DND-41 (cell line): ENCODE measurements around the gene CDR2L.

Experiments
- ATAC-seq: fragments of 200-7000 bp; cut with Tn5 transposase; 3 replicates; pipeline ENCODE4 v1.9.1; 2021; ENCODE audit warnings: low read depth; ENCODE audit not compliant: insufficient read depth
- DNase-seq: peaks from one replicate; pipeline ENCODE4 v3.0.0-alpha.2; 2020
- H2AFZ ChIP-seq: 2 replicates; pipeline ENCODE4 v1.6.0; 2012; ENCODE audit warnings: low read depth, low read length
- H3K27ac ChIP-seq: 2 replicates; pipeline ENCODE4 v1.5.1; 2012; ENCODE audit warnings: low read length, inconsistent platforms
- H3K27me3 ChIP-seq: fragments of 200-600 bp; sonication (generic); 2 replicates; pipeline ENCODE4 v1.6.0; 2012; ENCODE audit warnings: low read length, mild to moderate bottlenecking, inconsistent platforms; ENCODE audit not compliant: insufficient read depth, poor library complexity
- H3K36me3 ChIP-seq: 2 replicates; pipeline ENCODE4 v1.5.1; 2012; ENCODE audit warnings: low read length, inconsistent platforms; ENCODE audit not compliant: insufficient read depth
- H3K4me1 ChIP-seq: 2 replicates; pipeline ENCODE4 v1.5.1; 2012; ENCODE audit warnings: mild to moderate bottlenecking, low read length; ENCODE audit not compliant: insufficient read depth
- H3K4me2 ChIP-seq: 2 replicates; pipeline ENCODE4 v1.6.0; 2012; ENCODE audit warnings: mild to moderate bottlenecking, moderate library complexity, low read length, inconsistent platforms; ENCODE audit not compliant: insufficient read depth
- H3K4me3 ChIP-seq, 2 experiments: fragments of 200-600 bp in 1 of 2; shearing (Covaris generic) in 1 of 2; 2 replicates each; pipeline ENCODE4 v1.5.1; 2012 to 2016; ENCODE audit warnings: inconsistent platforms in 2 of 2, low read length in 2 of 2, mild to moderate bottlenecking in 2 of 2, low read depth in 1 of 2, moderate library complexity in 1 of 2
- H3K79me2 ChIP-seq: 2 replicates; pipeline ENCODE4 v1.6.0; 2012; ENCODE audit warnings: low read length, inconsistent platforms; ENCODE audit not compliant: insufficient read depth
- H3K9ac ChIP-seq: 2 replicates; pipeline ENCODE4 v1.6.0; 2012; ENCODE audit warnings: low read depth, mild to moderate bottlenecking, inconsistent platforms, low read length, moderate library complexity
- H3K9me3 ChIP-seq: 2 replicates; pipeline ENCODE4 v1.5.1; 2012; ENCODE audit warnings: low read length, moderate library complexity, mild to moderate bottlenecking, inconsistent platforms; ENCODE audit not compliant: insufficient read depth, severe bottlenecking
- H4K20me1 ChIP-seq: 2 replicates; pipeline ENCODE4 v1.6.0; 2012; ENCODE audit warnings: low read length; ENCODE audit not compliant: insufficient read depth
- CTCF ChIP-seq: IDR thresholded peaks from 2 replicates; pipeline ENCODE4 v1.5.1; 2012; ENCODE audit warnings: borderline replicate concordance, low read length, moderate library complexity, mild to moderate bottlenecking; ENCODE audit not compliant: poor library complexity, severe bottlenecking; ENCODE audit errors: extremely low read depth
- EZH2 ChIP-seq: IDR thresholded peaks from 3 replicates; pipeline ENCODE4 v1.6.1; 2012; ENCODE audit warnings: borderline replicate concordance, low read depth, mild to moderate bottlenecking, moderate library complexity, low read length, inconsistent platforms; ENCODE audit not compliant: severe bottlenecking

The CDR2L gene

DNA sequence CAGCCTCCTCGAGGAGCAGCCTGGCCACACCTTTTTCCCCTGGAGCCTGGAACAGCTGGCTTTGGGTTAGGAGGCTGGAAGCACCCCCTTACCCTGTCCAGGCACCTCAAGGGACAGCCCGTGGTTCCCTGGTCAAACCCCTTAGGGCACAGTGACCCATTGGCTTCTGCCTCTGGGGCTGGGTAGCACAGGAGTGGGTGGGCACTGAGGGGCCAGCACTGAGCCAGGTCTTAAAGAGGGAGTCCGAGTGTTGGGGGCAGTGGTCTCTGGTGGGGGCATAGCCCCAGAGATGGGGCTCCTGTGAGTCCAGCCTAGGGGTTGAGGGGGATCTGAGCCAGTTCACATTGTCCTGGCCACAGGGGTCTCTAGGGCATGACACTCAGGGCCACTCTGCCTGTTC is 36.4 kb upstream of the CDR2L start:
- Histone ChIP-seq H3K9me3 (no peaks in the 10 kb centered on the region), H3K9ac (no peak overlapping the region), H2AFZ (no peak overlapping the region), H4K20me1 (no peaks in the 10 kb centered on the region), H3K79me2 (no peaks in the 10 kb centered on the region), H3K27ac (no peak overlapping the region), H3K36me3 (no peaks in the 10 kb centered on the region), H3K4me2 (no peak overlapping the region), H3K4me3 (no peak overlapping the region), H3K4me1 (no peaks in the 10 kb centered on the region), H3K27me3 (peaks cover 3% of the 10 kb centered on the region)
- DNase-seq (no peak), ATAC-seq (no peak)
- no peak for TF ChIP-seq EZH2
- TF ChIP-seq CTCF, result no peak

DNA sequence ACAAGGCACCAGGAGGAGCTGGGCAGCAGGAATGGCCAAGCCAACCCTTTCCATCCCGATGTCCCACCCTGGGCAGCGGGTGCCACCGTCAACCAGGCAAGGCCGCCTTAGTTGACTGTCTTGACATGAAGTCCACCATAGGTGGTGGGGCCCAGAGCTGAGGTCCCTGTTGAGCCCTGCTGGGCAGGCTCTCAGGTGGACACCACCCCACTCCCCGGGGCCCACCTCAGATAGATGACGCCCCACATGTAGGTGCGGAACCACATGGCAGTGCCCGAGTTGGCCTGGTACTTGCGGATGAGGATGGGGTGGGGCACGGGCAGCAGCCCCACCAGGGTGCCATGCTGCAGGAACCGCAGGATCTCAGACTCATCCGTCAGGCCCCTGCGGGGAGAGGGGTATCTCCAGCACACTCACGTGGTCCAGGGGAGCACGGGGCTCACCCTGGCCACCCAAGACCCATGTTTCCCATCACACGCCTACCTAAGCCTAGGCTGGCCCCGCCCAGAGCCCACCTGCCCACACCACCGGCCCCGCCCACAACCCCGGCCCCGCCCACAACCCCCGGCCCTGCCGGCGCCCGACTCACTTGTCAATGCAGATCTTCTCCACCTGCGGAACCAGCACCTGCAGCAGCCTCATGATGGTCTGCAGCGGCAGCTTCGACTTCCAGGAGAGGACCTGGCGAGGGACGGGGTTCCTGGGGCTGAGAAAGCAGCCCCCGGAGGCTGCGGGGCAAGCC is 35.6 kb upstream of the CDR2L start:
- Histone ChIP-seq H3K4me3 (no peak overlapping the region), H3K27ac (no peak overlapping the region), H3K27me3 (peaks cover 3% of the 10 kb centered on the region), H3K9ac (no peak overlapping the region), H3K9me3 (no peaks in the 10 kb centered on the region), H3K36me3 (no peaks in the 10 kb centered on the region), H3K79me2 (no peaks in the 10 kb centered on the region), H2AFZ (no peak overlapping the region), H4K20me1 (no peaks in the 10 kb centered on the region), H3K4me2 (no peak overlapping the region), H3K4me1 (no peaks in the 10 kb centered on the region)
- DNase-seq (no peak), ATAC-seq (no peak)
- no peak for TF ChIP-seq EZH2
- TF ChIP-seq CTCF, result no peak

DNA sequence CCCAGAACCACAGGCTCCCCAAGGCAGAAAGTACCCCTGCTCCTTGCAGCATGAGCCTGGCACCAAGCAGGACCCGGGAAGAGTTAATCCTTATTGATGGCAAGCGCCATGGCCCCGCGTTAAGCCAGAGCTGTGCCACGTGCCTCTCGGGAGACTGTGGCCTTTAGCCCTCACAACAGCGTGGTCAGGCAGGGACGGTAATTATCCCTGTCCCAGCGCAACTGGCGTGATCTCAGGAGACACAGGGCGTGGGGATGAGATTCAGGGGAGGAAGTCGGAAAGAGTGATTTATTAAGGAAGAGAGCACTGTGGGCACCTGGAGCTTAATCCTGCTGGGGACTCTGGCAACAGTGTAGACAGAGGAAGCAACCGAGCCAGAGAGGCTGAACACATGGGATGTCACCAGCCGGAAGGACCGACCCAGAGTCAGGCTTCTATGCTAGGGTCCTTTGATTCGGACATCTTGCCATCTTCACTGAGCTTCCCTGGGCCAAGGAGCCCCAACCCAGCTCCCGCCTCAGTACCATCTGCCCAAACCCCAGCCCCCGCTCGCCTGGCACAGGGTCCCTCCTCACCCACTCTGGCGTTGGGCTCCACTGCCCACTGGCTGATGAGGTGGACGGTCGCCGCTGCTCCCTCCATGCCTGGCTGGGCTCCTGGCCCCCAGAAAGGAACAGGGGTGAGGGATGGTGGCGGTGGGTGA is 34.9 kb upstream of the CDR2L start:
- Histone ChIP-seq H3K9ac (no peak overlapping the region), H4K20me1 (no peaks in the 10 kb centered on the region), H3K4me3 (no peak overlapping the region), H3K36me3 (no peaks in the 10 kb centered on the region), H2AFZ (no peak overlapping the region), H3K9me3 (no peaks in the 10 kb centered on the region), H3K79me2 (no peaks in the 10 kb centered on the region), H3K27ac (no peak overlapping the region), H3K4me2 (no peak overlapping the region), H3K4me1 (no peaks in the 10 kb centered on the region), H3K27me3 (no peaks in the 10 kb centered on the region)
- no peak for TF ChIP-seq CTCF
- TF ChIP-seq EZH2, result no peak
- ATAC-seq (no peak), DNase-seq (no peak)
